ENCODE data around the gene PSME2. TPM values are rescaled to one million over a fixed set of nuclear protein-coding genes. Genes with fewer than 3 reads are reported as not detected.

PSME2 gene
- total and polyA plus RNA-seq, 2 of the 13 experiments (the other 11 are each of a cell fraction or from before 2014, with no cell fraction given) = 332 to 716 TPM

DNA sequence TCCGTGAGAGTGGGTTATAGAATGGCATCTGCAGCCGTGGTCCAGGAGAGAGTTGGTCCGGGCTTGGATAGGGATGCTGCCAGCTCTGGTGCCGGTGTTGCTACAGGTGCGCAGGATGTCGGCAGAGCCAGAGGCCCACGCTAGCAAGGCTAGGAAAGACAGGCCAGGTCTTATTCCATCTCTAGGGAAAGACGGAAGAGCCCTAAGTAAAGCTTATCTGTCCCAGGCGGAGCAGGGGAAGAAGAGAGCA is 10.9 kb downstream of the PSME2 start (continued):
- TF ChIP-seq ZKSCAN5 (CRISPR knock-in tag; IDR thresholded peaks at IDR 0.05) (peak; percentile 44; the same call in 1 of the 2 replicates), SMAD9 (CRISPR knock-in tag; IDR thresholded peaks at IDR 0.05) (peak; percentile 88; the same call in 1 of the 2 replicates), HOXA9 (CRISPR knock-in tag; IDR thresholded peaks at IDR 0.05; ENCODE audit: borderline replicate concordance) (no peak), MEIS1 (CRISPR knock-in tag; IDR thresholded peaks at IDR 0.05; ENCODE audit: borderline replicate concordance) (no peak), FOXA3 (CRISPR knock-in tag; IDR thresholded peaks at IDR 0.05) (no peak), NFATC3 (CRISPR knock-in tag; IDR thresholded peaks at IDR 0.05) (peak; percentile 75; the same call in 1 of the 2 replicates), ZKSCAN8 (CRISPR knock-in tag; IDR thresholded peaks at IDR 0.05; ENCODE audit: borderline replicate concordance) (no peak), SETDB1 (CRISPR knock-in tag; IDR thresholded peaks at IDR 0.05; ENCODE audit: borderline replicate concordance) (no peak), ZC3H4 (CRISPR knock-in tag; IDR thresholded peaks at IDR 0.05; ENCODE audit: borderline replicate concordance) (peak; percentile 80; the same call in 1 of the 2 replicates), CBFB (CRISPR knock-in tag; IDR thresholded peaks at IDR 0.05) (no peak), XRCC5 (optimal IDR thresholded peaks at IDR 0.05; ENCODE audit: low read length) (peak; percentile 12), ZBTB21 (CRISPR knock-in tag; IDR thresholded peaks at IDR 0.05) (no peak), ZNF572 (CRISPR knock-in tag; IDR thresholded peaks at IDR 0.05) (no peak), BORCS8-MEF2B (CRISPR knock-in tag; IDR thresholded peaks at IDR 0.05) (0 out of 2 replicates have a peak, but pooled peaks have one; percentile 13), CREM (IDR thresholded peaks at IDR 0.05) (no peak), CREM (CRISPR knock-in tag; IDR thresholded peaks at IDR 0.05) (0 out of 2 replicates have a peak, but pooled peaks have one; percentile 21), RXRB (CRISPR knock-in tag; IDR thresholded peaks at IDR 0.05; ENCODE audit: borderline replicate concordance) (no peak)
- TF ChIP-seq, protein P1, sequence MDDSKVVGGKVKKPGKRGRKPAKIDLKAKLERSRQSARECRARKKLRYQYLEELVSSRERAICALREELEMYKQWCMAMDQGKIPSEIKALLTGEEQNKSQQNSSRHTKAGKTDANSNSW (CRISPR knock-in tag; IDR thresholded peaks at IDR 0.05; ENCODE audit: borderline replicate concordance) = 0 out of 2 replicates have a peak, but pooled peaks have one; percentile 47
- TF ChIP-seq, protein P2, sequence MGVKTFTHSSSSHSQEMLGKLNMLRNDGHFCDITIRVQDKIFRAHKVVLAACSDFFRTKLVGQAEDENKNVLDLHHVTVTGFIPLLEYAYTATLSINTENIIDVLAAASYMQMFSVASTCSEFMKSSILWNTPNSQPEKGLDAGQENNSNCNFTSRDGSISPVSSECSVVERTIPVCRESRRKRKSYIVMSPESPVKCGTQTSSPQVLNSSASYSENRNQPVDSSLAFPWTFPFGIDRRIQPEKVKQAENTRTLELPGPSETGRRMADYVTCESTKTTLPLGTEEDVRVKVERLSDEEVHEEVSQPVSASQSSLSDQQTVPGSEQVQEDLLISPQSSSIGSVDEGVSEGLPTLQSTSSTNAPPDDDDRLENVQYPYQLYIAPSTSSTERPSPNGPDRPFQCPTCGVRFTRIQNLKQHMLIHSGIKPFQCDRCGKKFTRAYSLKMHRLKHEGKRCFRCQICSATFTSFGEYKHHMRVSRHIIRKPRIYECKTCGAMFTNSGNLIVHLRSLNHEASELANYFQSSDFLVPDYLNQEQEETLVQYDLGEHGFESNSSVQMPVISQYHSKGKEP (CRISPR knock-in tag; IDR thresholded peaks at IDR 0.05) = no peak
- TF ChIP-seq, protein P3, sequence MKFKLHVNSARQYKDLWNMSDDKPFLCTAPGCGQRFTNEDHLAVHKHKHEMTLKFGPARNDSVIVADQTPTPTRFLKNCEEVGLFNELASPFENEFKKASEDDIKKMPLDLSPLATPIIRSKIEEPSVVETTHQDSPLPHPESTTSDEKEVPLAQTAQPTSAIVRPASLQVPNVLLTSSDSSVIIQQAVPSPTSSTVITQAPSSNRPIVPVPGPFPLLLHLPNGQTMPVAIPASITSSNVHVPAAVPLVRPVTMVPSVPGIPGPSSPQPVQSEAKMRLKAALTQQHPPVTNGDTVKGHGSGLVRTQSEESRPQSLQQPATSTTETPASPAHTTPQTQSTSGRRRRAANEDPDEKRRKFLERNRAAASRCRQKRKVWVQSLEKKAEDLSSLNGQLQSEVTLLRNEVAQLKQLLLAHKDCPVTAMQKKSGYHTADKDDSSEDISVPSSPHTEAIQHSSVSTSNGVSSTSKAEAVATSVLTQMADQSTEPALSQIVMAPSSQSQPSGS (CRISPR knock-in tag; IDR thresholded peaks at IDR 0.05) = no peak
- TF ChIP-seq, protein P4, sequence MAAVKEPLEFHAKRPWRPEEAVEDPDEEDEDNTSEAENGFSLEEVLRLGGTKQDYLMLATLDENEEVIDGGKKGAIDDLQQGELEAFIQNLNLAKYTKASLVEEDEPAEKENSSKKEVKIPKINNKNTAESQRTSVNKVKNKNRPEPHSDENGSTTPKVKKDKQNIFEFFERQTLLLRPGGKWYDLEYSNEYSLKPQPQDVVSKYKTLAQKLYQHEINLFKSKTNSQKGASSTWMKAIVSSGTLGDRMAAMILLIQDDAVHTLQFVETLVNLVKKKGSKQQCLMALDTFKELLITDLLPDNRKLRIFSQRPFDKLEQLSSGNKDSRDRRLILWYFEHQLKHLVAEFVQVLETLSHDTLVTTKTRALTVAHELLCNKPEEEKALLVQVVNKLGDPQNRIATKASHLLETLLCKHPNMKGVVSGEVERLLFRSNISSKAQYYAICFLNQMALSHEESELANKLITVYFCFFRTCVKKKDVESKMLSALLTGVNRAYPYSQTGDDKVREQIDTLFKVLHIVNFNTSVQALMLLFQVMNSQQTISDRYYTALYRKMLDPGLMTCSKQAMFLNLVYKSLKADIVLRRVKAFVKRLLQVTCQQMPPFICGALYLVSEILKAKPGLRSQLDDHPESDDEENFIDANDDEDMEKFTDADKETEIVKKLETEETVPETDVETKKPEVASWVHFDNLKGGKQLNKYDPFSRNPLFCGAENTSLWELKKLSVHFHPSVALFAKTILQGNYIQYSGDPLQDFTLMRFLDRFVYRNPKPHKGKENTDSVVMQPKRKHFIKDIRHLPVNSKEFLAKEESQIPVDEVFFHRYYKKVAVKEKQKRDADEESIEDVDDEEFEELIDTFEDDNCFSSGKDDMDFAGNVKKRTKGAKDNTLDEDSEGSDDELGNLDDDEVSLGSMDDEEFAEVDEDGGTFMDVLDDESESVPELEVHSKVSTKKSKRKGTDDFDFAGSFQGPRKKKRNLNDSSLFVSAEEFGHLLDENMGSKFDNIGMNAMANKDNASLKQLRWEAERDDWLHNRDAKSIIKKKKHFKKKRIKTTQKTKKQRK (IDR thresholded peaks at IDR 0.05; ENCODE audit: low read length) = no peak
